ENCODE results near the gene CPA3. TPM values are rescaled to one million over a fixed set of nuclear protein-coding genes. Genes with fewer than 3 reads are reported as not detected.

Gene CPA3
- total RNA-seq, 4 donors from 2014 or later: 1.9 to 19.8 (median 4.1) TPM

- no peak for TF ChIP-seq CTCF (IDR thresholded peaks at IDR 0.05)
- TF ChIP-seq POLR2A (IDR thresholded peaks at IDR 0.05): no peak
- WGBS, 2 donors: 94 to 97% methylated on average over 4 of the region's 4 CpGs
- intact Hi-C loops (cut with DNase I; ENCODE audit: low total_unique reads): no loop called here
- no peak for DNase-seq (ENCODE audit: low spot score in 2 of 2)
- no peak overlapping the region for H3K4me3 ChIP-seq (ENCODE audit: low read depth, poor library complexity, severe bottlenecking)
Measured at GRCh38 chr3:148931574-148931973, 66.5 kb downstream of the CPA3 start.

- TF ChIP-seq POLR2A (IDR thresholded peaks at IDR 0.05): no peak
- no peak for TF ChIP-seq CTCF (IDR thresholded peaks at IDR 0.05)
- intact Hi-C loops (cut with DNase I; ENCODE audit: low total_unique reads): no loop called here
- DNase-seq (ENCODE audit: low spot score in 2 of 2): no peak
- H3K4me3 ChIP-seq (ENCODE audit: low read depth, poor library complexity, severe bottlenecking): no peak overlapping the region
- WGBS, 2 donors: 76 to 83% methylated on average over 3 of the region's 3 CpGs
Measured at GRCh38 chr3:148932972-148933371, 67.9 kb downstream of the CPA3 start.

GRCh38 chr3:148937467-148938255, 72.6 kb downstream of the CPA3 start:
- DNase-seq (ENCODE audit: low spot score in 2 of 2): no peak
- WGBS, 2 donors: 77 to 80% methylated on average over 10 of the region's 10 CpGs
- intact Hi-C loops (cut with DNase I; ENCODE audit: low total_unique reads): no loop called here
- no peak for TF ChIP-seq POLR2A (IDR thresholded peaks at IDR 0.05)
- TF ChIP-seq CTCF (IDR thresholded peaks at IDR 0.05): no peak
- H3K4me3 ChIP-seq (ENCODE audit: low read depth, poor library complexity, severe bottlenecking): no peak overlapping the region

- TF ChIP-seq CTCF (IDR thresholded peaks at IDR 0.05) (no peak), POLR2A (IDR thresholded peaks at IDR 0.05) (no peak)
- WGBS, 2 donors: 69 to 71% methylated on average over 2 of the region's 2 CpGs
- DNase-seq (ENCODE audit: low spot score in 2 of 2): no peak
- no peak overlapping the region for H3K4me3 ChIP-seq (ENCODE audit: low read depth, poor library complexity, severe bottlenecking)
- intact Hi-C loops (cut with DNase I; ENCODE audit: low total_unique reads): no loop called here
Measured at GRCh38 chr3:148938306-148938705, 73.2 kb downstream of the CPA3 start.

- no peak for TF ChIP-seq POLR2A (IDR thresholded peaks at IDR 0.05)
- no peak for TF ChIP-seq CTCF (IDR thresholded peaks at IDR 0.05)
- no peak for DNase-seq (ENCODE audit: low spot score in 2 of 2)
- WGBS, 2 donors: 68 to 77% methylated on average over 7 of the region's 7 CpGs
- intact Hi-C loops (cut with DNase I; ENCODE audit: low total_unique reads): no loop called here
- H3K4me3 ChIP-seq (ENCODE audit: low read depth, poor library complexity, severe bottlenecking): no peak overlapping the region
Measured at GRCh38 chr3:148938936-148939335, 73.8 kb downstream of the CPA3 start.

GRCh38 chr3:148940983-148941382, 75.9 kb downstream of the CPA3 start:
- H3K4me3 ChIP-seq (ENCODE audit: low read depth, poor library complexity, severe bottlenecking): no peak overlapping the region
- intact Hi-C loops (cut with DNase I; ENCODE audit: low total_unique reads): loop anchor here (10.0 kb wide), 2 partner anchors 76 to 636 kb away; partner anchors contain the start of gene CPA3
- DNase-seq (ENCODE audit: low spot score in 2 of 2): no peak
- 68 to 70% methylated on average over 3 of the region's 3 CpGs for WGBS, 2 donors
- TF ChIP-seq CTCF (IDR thresholded peaks at IDR 0.05) (no peak), POLR2A (IDR thresholded peaks at IDR 0.05) (no peak)
